Large intestine (tissue), 3 donors: ENCODE measurements around the gene ACAD10. TPM values are rescaled to one million over a fixed set of nuclear protein-coding genes. Genes with fewer than 3 reads are reported as not detected.

Experiments
- DNase-seq, 2 donors: peaks; one replicate each; pipeline versions ENCODE4 v3.0.0 to v3.0.0-alpha.2; 2013
- H3K27ac ChIP-seq: one replicate; pipeline ENCODE4 v1.5.1; 2013; ENCODE audit warnings: low read length
- H3K27me3 ChIP-seq: 2 replicates; pipeline ENCODE4 v1.6.1; 2013; ENCODE audit warnings: low read length; ENCODE audit not compliant: control insufficient read depth, insufficient read depth
- H3K36me3 ChIP-seq: 2 replicates; pipeline ENCODE4 v1.6.1; 2013; ENCODE audit warnings: low read length; ENCODE audit not compliant: control insufficient read depth, insufficient read depth
- H3K4me1 ChIP-seq: one replicate; pipeline ENCODE4 v1.6.1; 2013; ENCODE audit warnings: low read length; ENCODE audit not compliant: control insufficient read depth, insufficient read depth
- H3K4me3 ChIP-seq: one replicate; pipeline ENCODE4 v1.5.1; 2013; ENCODE audit warnings: low read length
- H3K9me3 ChIP-seq: one replicate; pipeline ENCODE4 v1.6.1; 2013; ENCODE audit warnings: mild to moderate bottlenecking, low read depth, low read length, moderate library complexity; ENCODE audit not compliant: control insufficient read depth
- WGBS: methylation state at CpG from one replicate; pipeline ENCODE4 v1.1.5; 2013; ENCODE audit warnings: low lambda C conversion rate; ENCODE audit not compliant: insufficient coverage; 5-methylcytosine and 5-hydroxymethylcytosine counted together
- polyA plus RNA-seq: library from polyadenylated mRNA; unstranded; fragments of 120-200 nt; gene quantifications from one replicate; pipeline ENCODE4 v1.2.1, GENCODE V29; 2013

ACAD10 gene
- polyA plus RNA-seq, 1 donor = 36.0 TPM

DNA sequence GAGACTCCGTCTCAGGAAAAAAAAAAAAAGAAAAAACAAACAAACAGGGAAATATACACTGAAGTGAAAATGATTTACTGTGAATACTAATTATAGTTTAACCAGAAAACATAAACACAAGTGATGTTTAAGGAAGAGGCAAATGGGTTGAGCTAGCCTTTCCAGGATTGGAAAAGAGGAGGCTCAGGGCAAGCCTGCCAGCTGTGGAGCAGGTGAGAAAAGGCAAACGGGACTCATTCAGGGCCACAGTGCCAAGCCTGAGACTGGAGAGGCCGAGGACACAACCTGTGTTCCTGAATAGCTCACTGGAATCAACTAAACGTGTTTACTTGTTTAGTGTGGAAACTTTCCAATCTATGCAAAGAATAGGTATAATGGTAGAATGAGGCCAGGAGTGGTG lies 120.5 kb downstream of the ACAD10 start:
- H3K27me3 ChIP-seq = no peaks in the 10 kb centered on the region
- no peak overlapping the region for H3K4me3 ChIP-seq
- peaks cover 2% of the 10 kb centered on the region for H3K4me1 ChIP-seq
- no peak for DNase-seq
- no peaks in the 10 kb centered on the region for H3K9me3 ChIP-seq
- peak overlapping the region; percentile 49 for H3K27ac ChIP-seq
- H3K36me3 ChIP-seq = peaks cover 65% of the 10 kb centered on the region
- WGBS = no CpG with 5 or more reads among the region's 4 CpGs

Other genes starting within 250 kb of the ACAD10 start
- 54.3 TPM for gene ATXN2, start 86.7 kb upstream of the ACAD10 start, polyA plus RNA-seq
- 15.0 TPM for gene BRAP, start 97 bp upstream of the ACAD10 start, polyA plus RNA-seq
- 100 TPM for gene ALDH2, start 80.9 kb downstream of the ACAD10 start, polyA plus RNA-seq
- 56.7 TPM for gene MAPKAPK5, start 156.2 kb downstream of the ACAD10 start, polyA plus RNA-seq